GM19328 (cell line): ENCODE results near the gene REXO5.
"Not testable (repeated sequence)": the region's sequence is repeated elsewhere in the genome, so short reads cannot be mapped to it uniquely, and the experiment has no call there.

ENCODE experiments used
- ATAC-seq: cut with Tn5 transposase; IDR thresholded peaks from one replicate; pipeline ENCODE4 v1.9.1; 2021; ENCODE audit warnings: mild to moderate bottlenecking, moderate library complexity; ENCODE audit not compliant: unreplicated experiment

Gene REXO5, protein sequence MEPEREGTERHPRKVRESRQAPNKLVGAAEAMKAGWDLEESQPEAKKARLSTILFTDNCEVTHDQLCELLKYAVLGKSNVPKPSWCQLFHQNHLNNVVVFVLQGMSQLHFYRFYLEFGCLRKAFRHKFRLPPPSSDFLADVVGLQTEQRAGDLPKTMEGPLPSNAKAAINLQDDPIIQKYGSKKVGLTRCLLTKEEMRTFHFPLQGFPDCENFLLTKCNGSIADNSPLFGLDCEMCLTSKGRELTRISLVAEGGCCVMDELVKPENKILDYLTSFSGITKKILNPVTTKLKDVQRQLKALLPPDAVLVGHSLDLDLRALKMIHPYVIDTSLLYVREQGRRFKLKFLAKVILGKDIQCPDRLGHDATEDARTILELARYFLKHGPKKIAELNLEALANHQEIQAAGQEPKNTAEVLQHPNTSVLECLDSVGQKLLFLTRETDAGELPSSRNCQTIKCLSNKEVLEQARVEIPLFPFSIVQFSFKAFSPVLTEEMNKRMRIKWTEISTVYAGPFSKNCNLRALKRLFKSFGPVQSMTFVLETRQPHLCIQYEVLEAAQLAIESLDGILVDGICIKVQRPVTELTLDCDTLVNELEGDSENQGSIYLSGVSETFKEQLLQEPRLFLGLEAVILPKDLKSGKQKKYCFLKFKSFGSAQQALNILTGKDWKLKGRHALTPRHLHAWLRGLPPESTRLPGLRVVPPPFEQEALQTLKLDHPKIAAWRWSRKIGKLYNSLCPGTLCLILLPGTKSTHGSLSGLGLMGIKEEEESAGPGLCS

DNA sequence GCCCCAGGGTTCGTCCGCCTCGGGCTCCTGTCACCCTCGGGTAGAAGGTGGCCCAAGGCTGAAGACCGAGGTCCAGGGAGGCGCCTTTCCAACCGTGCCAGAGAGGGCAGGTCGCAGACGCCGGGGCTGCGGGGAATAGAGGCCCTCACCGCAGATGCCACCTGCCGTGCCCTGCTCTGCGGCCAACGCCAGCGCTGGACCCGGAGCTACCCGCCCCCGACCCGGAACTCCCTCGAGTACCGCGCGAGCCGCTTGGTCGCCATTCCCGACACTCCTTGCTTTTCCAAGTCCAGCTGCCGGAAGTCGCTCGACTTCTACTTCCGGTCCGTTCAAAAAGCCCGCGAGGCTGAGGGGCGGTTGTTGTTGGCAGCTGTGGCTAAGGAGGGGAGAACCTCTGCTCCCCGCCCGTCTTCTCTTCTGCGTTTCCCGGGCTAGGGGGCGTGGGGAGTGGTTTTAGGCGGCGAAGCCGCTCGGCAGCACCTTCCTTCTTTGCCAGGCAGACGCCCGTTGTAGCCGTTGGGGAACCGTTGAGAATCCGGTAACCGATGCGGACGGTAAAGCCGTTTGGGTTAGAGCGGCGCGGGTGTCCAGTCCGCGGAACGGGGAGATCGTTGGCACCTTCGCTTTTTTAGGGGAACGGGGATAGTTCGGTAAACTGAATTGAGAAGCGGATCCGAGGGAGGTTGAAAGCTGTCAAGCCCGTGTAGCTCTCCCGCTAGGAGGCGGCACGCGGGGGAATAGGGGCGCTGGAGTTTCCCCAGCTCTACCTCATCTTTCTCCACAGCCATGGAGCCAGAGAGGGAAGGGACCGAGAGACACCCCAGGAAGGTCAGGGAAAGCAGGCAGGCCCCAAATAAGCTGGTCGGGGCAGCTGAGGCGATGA is at the start of gene REXO5, which contains the start of gene ERI2:
Gene REXO5, plus strand, starts transcription at position 360 of the 883 bp plus-strand sequence. Its CDS starts 427 bp downstream, at position 787.
Gene ERI2, minus strand, starts transcription at position 305 of the 883 bp plus-strand sequence. Its CDS starts 42 bp downstream, at position 263.
- peak; percentile 66 for ATAC-seq

- no peak for ATAC-seq
Measured at GRCh38 chr16:20760346-20760745, 46.0 kb upstream of the REXO5 start.

DNA sequence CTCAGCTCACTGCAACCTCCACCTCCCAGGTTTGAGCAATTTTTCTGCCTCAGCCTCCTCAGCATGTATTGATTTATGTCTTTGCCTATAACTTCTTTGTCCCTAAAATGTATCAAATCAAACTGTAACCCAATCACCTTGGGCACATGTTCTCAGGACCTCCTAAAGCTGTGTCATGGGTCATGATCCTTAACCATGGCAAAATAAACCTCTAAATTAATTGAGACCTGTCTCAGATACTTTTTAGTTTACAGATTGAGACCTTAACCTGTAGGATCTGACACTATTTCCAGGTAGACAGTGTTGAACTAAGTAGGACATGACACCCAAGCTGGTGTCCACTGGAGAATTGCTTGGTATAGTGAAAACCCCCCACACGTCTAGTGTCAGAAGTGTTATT is 45.2 kb upstream of the REXO5 start:
- no peak for ATAC-seq

DNA sequence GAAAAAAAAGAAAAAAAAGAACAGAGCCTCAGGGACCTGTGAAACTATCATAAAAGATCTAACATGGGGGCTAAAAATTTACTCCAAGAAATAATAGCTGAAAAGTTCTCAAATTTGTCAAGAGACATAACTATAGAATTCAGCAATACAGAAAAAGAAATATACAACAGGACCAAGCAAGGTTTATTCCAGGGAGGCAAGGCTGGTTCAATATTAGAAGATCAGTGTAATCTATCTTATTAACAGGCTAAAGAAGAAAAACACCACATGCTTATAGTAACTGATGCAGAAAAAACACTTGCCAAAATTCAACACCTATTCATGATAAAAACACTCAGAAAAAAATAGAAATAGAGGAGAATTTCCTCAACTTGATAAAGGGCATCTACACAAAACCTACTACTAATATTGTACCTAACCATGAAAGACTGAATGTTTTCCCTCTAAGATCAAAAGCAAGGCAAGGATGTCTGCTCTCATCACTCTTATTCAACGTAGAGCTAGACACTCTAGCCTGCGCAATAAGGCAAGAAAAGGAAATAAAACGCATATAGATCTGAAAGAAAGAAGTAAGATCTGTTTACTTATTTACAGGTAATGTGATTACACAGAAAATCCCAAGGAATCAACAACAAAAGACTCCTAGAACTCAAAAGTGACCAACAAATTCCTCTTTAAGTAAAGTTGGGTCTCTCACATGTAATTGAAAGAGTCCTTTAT is 43.8 kb upstream of the REXO5 start:
- ATAC-seq: no peak

DNA sequence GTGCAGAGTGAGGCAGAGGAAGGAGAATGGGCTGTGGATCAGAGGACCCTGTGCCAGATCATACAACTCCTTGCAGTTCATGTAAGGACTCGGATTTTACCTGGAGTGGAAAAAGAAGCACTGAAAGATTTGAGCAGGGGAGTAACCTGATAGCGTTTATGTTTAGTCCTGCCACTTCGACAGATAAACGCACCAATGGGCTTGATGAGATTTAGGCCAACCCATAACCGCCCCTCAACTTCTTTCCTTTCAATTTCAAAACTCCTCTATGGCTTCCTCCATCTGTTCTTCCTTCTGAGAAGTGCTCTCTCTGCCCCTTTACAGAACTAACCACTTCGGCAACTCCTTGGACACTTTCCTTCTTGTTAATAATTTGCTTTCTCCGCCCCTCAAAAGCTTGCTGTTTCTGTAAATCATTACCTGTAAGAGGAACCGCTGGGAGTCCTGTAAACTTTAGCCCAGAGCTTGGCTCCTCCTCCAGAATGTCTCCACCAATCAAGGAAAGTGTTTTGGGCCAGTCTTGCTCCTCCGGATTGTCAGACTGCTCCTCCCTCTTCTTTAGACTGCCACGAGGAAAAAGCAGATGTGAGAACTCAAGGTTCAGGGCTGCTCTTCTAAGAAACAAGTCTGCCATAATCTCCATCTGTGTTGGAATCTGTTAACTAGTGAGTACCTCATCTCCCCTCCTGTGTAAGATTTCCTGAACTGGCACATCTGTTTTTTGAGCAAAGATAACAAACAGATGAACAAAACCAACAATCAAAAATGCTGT is 42.7 kb upstream of the REXO5 start, which contains the start of gene ACSM3:
Gene ACSM3, plus strand, starts transcription at position 554 of the 772 bp plus-strand sequence. CDS start 6,021 bp downstream, outside the sequence.
- ATAC-seq: peak; percentile 99

- not testable (repeated sequence) for ATAC-seq
Measured at GRCh38 chr16:20764448-20764847, 41.9 kb upstream of the REXO5 start.

DNA sequence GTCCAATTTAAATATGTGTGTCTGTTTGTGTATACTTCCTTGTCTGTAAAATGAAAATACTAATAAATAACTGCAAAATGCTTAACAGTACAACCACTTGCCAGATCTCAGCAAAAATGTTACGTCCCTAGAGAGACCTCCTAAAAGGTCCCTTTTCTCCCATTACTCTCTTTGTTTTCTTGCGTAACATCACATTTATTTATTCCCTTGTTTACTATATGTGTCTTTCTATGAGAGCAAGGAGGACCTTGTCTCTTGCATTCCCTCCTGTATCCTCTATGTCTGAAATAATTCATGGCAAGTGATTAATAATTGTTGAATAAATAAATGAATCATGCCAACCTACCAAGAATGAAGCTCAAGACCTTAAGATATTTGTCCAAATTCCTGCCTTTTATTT is 40.6 kb upstream of the REXO5 start:
- ATAC-seq: no peak

DNA sequence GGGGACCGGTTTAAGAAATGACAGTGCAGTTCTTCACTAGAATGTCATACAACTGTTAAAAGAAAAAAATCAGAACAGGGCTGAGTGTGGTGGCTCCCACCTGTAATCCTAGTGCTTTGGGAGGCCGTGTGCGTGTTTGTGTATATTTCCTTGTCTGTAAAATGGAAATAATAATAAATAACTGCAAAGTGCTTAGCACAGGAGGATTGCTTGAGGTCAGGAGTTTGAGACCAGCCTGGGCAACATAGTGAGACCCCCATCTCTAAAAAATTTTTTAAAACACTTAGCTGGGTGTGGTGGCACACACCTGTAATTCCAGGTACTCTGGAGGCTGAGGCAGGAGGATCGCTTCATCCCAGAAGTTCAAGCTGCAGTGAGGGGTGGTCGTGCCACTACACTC is 40.0 kb upstream of the REXO5 start:
- no peak for ATAC-seq

DNA sequence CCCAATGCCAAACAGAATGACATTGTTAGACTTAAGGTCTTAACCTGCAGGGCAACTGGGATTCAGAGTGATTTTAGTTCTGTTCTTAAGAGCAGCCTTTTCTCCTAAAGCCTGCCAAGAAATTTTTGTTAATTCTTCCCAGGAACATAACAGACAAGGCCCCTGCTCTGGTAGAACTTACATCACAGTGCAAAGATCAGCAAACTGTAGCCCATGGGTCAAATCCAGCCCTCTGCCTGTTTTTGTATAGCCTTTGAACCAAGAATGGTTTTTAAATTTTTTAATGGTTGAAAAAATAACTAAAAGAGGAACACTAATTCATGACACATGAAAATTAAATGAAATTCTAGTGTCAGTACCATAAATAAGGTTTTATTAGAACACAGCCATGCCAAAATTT is 38.8 kb upstream of the REXO5 start:
- no peak for ATAC-seq

GRCh38 chr16:20768121-20768520 is 38.2 kb upstream of the REXO5 start:
- ATAC-seq: no peak

- no peak for ATAC-seq
Measured at GRCh38 chr16:20768818-20769217, 37.5 kb upstream of the REXO5 start.

- ATAC-seq: no peak
Measured at GRCh38 chr16:20773679-20774078, 32.6 kb upstream of the REXO5 start.

DNA sequence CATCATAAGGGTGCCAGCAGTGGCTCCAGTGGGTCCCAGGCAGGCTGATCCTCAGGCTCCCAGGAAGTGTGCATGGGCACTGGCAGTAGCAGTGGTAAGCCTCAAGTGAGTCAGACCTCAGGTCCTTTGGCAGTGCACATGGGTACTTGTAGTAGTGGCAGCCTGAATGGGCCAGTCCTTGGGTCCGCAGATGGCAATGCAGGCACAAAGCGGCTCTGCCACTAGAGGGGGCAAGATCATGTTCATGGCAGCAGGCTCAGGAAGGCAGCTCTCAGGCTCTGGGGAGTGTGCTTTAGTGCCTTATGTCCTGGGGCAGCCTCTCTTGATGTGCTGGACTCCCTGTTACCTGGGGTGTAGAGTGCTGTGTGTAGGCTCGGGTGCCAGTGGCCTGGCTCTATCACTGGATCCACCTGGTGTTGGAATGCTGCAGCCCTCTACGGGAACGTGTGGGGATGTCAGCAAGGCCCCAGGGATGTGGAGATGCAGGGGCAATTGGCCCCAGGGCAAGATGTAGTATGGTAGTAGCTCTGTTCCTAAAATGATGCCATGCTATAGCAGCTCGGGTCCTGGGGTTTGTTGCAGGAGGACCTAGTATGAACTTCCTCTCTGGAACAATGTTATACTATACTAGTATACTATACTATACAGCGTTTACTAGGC is 31.5 kb upstream of the REXO5 start:
- ATAC-seq: no peak

DNA sequence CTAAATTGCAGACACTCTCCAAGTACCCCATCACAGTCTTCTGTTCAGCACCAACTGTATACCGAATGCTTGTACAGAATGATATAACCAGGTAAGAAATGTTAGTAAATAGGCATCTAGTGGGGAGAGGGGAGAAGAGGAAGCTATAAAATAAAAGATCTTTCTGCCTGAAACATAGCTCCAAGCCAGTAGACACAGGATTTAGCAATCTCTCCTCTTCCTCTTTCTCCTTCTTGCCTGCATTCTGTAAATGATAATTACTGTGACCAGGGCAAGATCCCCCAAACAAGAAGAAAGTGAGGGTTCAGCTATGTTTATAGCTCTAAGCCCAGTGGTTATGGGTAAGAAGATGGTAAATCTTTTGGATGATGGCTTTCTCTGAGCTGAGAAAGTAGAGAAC is 24.6 kb upstream of the REXO5 start:
- ATAC-seq: no peak

- ATAC-seq: no peak
Measured at GRCh38 chr16:20782470-20782869, 23.9 kb upstream of the REXO5 start.

DNA sequence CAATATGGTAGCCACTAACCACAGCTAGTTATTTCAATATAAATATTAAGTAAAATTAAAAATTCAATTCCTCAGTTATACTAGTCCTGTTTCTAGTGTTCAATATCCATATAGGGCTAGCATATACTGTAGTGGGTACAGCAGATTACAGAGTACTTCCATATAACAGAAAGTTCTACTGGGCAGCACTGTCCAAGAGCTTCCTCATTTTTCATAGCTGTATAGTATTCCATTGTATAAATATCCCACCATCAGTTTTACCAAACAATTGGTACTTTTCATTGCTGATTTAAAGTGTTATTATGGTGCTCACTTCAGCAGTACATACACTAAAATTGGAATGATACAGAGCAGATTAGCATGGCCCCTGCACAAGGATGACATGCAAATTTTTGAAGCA is 22.1 kb upstream of the REXO5 start:
- no peak for ATAC-seq

GRCh38 chr16:20789130-20789529 is 17.2 kb upstream of the REXO5 start:
- no peak for ATAC-seq

GRCh38 chr16:20791923-20792612 is 14.3 kb upstream of the REXO5 start:
- no peak for ATAC-seq
